PFSK-1 (cell line): ENCODE results near the gene CLCF1.

Source experiments
- FOXP2 ChIP-seq: optimal IDR thresholded peaks from 2 replicates; pipeline ENCODE3; 2011; ENCODE audit warnings: borderline replicate concordance, control low read depth, inconsistent platforms; ENCODE audit not compliant: insufficient read depth; ENCODE audit errors: extremely low read length, extremely low read depth
- POLR2AphosphoS5 ChIP-seq: IDR thresholded peaks from 2 replicates; pipeline ENCODE4 v1.6.1; 2012; ENCODE audit warnings: low read depth, mild to moderate bottlenecking, control low read depth, low read length, moderate library complexity
- SIN3A ChIP-seq: IDR thresholded peaks from 2 replicates; pipeline ENCODE4 v1.6.1; 2012; ENCODE audit warnings: mild to moderate bottlenecking, low read length, moderate library complexity, borderline replicate concordance; ENCODE audit not compliant: insufficient read depth
- TAF1 ChIP-seq: IDR thresholded peaks from 2 replicates; pipeline ENCODE4 v1.6.1; 2012; ENCODE audit warnings: low read length, control low read depth, borderline replicate concordance; ENCODE audit not compliant: insufficient read depth

DNA sequence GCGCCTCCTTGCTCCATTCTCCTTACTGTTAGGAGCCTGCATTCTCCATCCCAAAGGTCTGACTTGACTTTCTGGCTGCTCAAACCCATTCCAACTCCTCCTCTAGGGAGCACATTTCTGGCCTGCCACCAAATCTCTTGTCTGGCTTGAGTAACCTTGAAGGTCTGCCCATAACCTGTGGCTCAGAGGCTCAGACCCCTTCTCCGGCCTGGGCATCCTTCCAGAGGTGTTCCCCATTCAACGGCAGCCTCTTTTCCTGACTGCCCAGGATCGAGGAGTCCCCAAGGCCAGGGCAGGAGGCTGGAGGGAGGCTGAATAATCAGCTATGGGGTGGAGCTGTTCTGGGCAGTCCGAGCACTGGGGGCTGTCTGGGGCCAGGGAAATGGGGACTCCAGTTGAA lies 20.6 kb upstream of the CLCF1 start:
- TF ChIP-seq SIN3A (no peak), POLR2AphosphoS5 (no peak), TAF1 (no peak), FOXP2 (no peak)
